ENCODE results near the gene ALK. TPM values are rescaled to one million over a fixed set of nuclear protein-coding genes. Genes with fewer than 3 reads are reported as not detected.

ALK gene
- total RNA-seq, 2 donors from 2014 or later: 0.37 TPM; not detected in 1

DNA sequence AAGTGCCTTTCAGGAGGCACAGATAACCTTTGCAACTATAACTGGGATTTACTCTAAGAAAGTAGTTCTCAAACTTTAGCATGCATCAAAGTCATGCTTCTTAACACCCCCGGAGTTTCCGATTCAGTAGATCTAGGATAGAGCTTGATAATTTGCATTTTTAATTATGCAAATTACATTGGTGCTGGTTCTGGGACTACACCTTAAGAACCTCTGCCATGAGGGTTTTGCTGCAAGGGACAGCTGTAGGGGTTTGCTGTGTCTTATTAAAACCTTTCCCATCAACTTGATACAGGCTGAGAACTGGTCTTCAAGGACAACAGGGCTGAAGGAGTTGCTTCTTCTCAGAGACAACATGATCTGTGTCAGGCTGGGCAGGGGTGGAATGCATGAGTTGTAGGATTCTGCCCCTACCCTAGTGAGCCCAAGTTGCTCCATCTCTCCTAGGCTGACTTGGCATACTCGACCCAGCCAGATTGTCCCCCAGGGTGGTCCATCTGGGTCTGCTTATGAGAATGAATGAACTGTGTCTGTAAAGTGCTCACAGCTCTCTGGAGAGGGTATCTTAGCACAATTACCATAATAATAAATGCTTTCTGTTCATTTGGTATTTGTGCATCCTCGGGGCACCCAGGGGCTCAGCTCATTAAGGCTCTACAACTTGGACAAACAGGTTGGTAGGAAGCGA lies 573.5 kb downstream of the ALK start:
- intact Hi-C loops (cut with DNase I): no loop called here
- no peak for DNase-seq (ENCODE audit: low spot score)

- intact Hi-C loops (cut with DNase I): no loop called here
These were observed 576.1 kb downstream of the ALK start for GRCh38 chr2:29345236-29345635.

DNA sequence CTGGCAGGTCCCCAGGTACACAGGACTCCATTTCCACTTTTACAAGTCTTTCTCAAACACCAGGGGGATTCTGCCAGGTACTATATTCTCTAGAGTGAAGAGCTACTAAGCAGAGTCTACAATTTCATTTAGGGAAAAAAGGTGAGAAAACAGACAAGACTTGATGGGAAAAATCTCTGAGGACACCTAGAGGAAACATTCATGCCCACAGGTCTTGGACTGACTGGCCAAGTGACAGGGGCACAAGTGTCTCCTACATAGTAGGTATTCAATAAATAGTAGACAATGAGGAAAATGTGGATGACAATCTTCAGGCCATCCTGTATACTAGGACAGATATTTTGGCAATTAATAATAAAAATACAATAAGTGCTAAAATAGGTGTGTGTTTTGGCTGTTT lies 577.6 kb downstream of the ALK start:
- no peak for DNase-seq (ENCODE audit: low spot score)
- intact Hi-C loops (cut with DNase I): no loop called here

More at GRCh38 chr2:29345236-29345635, 576.1 kb downstream of the ALK start:
- DNase-seq (ENCODE audit: low spot score): no peak

- DNase-seq (ENCODE audit: low spot score): no peak
- intact Hi-C loops (cut with DNase I): no loop called here
These were observed 584.8 kb downstream of the ALK start for GRCh38 chr2:29336341-29337241.

DNA sequence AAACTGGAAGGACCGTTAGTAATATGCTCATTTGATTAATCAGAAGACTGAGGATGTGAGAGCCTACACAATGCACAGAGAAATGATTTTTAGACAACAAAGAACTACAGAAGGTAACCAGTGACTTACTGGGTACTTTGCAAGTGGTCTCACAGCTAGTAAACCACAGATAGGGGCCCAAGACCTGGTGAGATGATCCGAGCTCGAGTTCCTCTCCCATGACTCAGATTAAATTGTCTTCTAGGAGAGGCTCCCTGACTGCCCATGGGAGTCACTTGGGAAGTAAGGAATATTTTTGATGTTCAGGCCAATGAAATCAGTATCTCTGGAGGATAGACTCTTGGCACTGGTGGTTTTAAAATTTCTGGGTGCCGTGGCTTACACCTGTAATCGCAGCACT lies 586.0 kb downstream of the ALK start:
- DNase-seq (ENCODE audit: low spot score): no peak
- intact Hi-C loops (cut with DNase I): no loop called here

DNA sequence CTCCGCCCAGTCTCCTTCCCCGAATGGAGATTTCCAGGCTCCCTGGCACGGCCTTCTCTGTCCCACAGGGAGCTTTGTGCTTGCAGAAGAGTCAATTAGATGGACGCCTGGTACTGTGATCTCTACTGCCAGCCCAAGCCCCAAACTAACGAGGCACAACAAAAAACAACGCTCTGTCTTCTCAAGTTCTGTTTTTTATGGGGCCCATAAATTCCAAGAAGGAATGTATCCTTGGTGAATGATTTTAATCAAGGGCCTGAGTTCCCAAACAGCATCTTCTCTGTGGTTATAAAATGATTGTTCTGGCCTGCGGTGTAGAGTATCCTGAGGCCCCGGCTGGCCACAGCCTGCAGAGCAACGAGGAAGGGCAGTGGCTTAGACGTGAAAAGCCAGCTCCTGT lies 586.7 kb downstream of the ALK start:
- no peak for DNase-seq (ENCODE audit: low spot score)
- intact Hi-C loops (cut with DNase I): no loop called here

DNA sequence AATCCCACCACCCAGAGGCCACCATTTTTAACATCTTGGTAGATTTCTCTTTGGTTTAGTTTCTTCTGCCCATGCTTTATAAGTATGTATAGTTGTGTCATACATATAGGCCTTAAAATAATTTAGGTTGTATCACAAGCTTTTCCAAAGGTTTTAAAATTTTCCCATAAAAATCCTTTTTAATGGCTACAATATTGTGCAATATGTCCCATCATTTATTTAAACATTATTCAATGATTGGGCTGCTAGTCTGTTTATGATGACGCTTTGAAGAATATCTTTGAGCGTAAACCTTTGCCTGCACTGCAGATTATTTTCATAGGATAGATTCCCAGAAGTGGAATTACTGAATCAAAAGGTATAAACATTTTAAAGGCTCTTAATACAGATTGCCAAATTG lies 588.8 kb downstream of the ALK start:
- DNase-seq (ENCODE audit: low spot score): no peak
- intact Hi-C loops (cut with DNase I): no loop called here

DNA sequence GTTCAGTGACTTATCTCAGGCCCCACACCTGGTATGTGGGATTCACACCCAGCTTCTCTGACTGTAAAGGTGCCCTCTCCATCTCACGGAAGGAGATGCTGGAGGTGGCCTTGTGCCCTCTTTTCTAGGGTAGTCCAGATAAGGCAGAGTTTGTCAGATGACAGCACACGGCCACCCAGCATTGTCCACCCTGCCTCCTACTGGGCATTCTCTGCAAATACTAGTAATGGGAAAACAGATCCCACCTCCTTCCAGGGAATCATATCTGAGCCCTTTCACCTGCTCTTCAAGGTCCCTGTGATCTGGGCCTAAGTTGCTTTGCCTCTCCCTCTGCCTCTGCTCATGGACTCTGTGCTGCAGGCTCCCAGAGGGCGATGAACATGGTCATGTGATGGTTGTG lies 591.5 kb downstream of the ALK start:
- no peak for DNase-seq (ENCODE audit: low spot score)
- intact Hi-C loops (cut with DNase I): no loop called here

DNA sequence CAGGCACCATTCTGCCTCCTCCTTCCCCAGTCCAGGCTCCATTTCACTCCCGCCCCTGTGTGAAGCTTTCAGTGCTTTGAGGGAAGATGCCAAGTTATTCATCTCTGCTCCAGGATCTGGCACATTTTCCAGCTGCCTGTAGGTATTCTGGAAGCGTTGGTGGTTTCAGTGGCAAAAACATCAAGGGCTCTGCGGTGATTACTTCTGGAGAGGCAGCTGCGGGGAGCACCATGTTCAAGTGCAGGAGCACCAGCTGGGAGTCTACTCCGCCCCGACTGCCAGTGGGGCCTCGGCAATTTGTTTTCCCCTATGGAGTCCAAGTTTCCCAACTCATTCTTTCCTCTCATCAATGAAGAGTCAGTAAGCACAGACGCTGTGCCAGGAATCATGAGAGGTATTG lies 594.5 kb downstream of the ALK start:
- no peak for DNase-seq (ENCODE audit: low spot score)
- intact Hi-C loops (cut with DNase I): no loop called here

DNA sequence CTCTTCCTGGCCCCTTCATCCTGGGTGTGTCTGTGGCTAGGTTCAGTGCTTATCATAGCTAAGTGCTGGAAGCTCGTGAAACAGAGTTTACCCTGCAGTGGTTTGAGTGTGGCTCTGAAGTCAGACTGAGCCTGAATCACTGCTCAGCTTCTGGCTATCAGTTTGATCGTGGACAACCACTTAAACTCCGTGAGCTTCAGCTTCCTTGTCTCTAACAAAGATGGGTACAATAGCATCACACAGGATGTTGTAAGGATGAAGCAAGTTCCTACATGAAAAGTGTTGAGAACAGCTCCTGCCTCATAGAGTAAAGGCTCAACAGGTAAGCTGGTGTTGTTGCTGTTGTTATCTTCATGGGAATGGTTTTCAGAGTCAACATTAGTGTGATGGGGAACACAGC lies 595.8 kb downstream of the ALK start:
- intact Hi-C loops (cut with DNase I): no loop called here
- no peak for DNase-seq (ENCODE audit: low spot score)

DNA sequence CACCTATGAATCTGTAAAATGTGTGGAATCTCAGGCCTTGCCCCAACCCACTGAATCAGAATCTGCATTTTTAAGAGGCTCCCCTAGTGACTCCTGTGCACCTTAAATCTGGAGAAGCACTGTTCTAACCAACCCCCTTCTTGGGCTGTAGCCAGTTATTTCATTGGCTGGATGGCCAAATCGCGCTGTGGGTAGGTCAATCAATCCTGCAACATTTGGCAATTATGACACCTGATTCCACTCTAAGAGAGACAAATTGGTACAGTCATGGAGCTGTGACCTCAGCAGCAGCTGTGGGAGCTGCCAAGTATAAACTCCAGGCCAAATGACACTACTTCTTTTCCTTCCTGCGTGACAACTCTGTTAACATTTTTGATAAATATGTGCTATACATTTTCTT lies 597.4 kb downstream of the ALK start:
- DNase-seq (ENCODE audit: low spot score): no peak
- intact Hi-C loops (cut with DNase I): no loop called here

DNA sequence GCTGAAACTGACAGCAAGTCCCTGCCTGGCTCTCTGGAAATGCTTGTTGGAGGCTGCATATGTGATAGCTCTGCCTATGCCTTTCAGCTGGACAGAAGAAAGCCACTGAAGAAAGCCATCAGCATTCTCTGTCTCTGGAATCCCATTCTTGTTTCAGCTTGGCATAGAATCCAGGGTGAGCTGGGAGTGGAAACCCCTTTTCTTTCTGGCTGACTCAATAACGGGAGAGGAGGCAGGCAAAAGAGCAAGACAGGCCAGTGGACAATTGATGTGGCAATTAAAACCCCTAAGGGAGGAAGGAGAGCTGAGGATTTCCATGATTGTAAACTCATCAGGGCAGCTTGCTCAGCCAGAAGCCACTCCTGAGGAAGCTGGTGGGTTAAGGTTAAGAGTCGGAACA lies 598.1 kb downstream of the ALK start:
- intact Hi-C loops (cut with DNase I): no loop called here
- DNase-seq (ENCODE audit: low spot score): no peak

DNA sequence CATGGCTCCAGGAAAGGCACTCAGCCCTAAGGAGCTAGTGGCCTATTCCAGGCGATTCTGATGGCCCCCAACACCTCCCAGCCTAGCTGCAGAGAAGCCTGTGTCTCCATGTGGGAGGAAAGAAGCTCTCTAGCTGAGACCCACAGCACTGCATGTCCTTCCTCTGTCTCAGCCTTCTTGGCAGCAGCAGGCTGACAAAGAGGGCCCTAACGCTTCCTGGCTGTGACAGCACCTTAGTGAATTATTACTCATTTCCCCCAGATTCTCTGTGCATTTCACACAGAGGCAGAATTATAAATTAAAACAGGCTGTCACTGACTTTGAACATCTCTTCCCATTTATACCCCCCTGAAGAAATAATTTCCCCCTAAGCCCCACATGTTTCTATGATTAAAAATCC lies 599.4 kb downstream of the ALK start:
- DNase-seq (ENCODE audit: low spot score): no peak
- intact Hi-C loops (cut with DNase I): no loop called here

- DNase-seq (ENCODE audit: low spot score): no peak
- intact Hi-C loops (cut with DNase I): no loop called here
These were observed 603.4 kb downstream of the ALK start for GRCh38 chr2:29317801-29318485.

DNA sequence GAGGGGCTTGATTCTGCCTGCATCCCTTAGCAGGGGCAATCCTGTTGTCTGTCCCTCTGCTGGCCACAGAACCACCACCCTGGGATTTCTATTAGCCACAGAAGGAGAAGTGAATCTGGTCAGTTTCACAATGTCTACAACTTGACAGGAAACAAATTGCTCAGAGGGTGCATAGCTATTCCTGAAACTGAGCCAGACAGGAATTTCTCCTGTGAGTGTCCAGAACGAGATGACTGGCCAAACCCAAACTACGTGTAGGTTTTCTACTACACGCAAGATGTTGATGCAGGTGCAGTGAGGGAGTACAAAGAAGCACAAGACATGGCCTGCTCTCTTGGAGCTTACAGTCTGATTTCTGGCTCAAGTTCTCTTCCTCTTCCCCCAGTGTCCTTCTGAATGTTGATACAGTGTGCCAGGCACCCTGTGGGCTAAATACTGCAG lies 604.3 kb downstream of the ALK start:
- no peak for DNase-seq (ENCODE audit: low spot score)
- intact Hi-C loops (cut with DNase I): no loop called here

DNA sequence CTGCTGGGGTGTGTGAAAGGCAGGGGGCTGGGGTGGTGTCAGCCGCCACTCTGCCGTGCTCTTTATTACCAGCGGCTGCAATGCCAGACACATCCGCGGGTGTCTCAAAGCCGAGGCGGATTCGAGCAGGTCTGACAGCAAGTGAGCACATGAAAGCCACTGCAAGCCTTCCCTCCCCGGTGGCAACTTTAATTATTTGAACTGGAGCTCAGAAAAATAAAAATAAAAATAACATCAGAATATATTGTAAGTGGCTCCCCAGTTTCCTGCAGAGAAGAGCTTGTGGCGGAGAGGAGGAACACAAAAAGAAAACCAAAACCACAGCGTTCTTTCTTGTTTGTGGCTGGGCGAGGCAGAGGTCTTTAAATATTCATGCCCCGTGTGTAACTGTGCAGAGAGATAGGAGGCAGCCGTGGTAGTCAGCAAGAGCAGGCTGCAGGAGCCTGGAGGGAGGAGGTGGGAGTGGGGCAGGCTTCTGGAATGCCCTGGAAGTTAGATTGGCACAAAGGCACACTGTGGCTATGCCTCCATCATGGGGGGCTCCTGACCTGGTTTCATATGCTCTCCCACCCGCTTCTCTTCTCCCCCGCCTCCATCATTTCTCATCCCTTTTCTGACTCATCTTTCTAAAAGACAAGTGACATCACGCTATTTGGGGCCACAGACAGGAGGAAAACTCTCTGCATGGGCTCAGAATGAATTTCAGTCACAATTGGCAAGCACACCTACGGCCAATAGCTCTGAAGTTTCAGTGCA lies 606.4 kb downstream of the ALK start:
- intact Hi-C loops (cut with DNase I): no loop called here
- DNase-seq (ENCODE audit: low spot score): no peak

DNA sequence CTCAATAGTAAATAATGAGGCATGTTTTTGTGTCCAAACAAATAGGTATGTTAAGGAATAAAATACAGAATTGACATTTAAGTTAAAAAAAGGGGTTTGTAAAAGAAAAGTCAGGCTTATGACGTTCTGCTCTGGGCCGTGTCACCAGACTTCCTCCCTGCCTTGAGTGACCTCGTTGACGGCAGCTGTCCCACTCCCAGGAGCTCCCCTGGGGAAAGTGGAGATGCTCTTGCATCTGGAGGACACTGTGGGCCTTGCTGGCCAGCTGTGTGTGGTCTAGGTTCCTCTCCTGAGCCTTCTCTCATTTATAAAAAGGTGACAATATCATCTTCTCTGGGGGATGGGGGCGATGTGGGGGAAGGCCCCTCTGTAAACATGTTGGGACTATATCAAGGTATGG lies 609.9 kb downstream of the ALK start:
- no peak for DNase-seq (ENCODE audit: low spot score)
- intact Hi-C loops (cut with DNase I): no loop called here

- intact Hi-C loops (cut with DNase I): no loop called here
- no peak for DNase-seq (ENCODE audit: low spot score)
These were observed 610.6 kb downstream of the ALK start for GRCh38 chr2:29310650-29311348.
